Esophagus mucosa (tissue), 1 donor: ENCODE results near the gene FOXC2. TPM values are rescaled to one million over a fixed set of nuclear protein-coding genes. Genes with fewer than 3 reads are reported as not detected.

ENCODE experiments used
- ATAC-seq: fragments of 200-7000 bp; cut with Tn5 transposase; one replicate; pipeline ENCODE4 v1.9.1; 2020
- total RNA-seq: library from RNA; stranded (reverse); gene quantifications from one replicate; pipeline ENCODE4 v1.2.4, GENCODE V29; 2023
- donor health status: DM: yes; HTN: yes; CAD: no.

FOXC2 gene
- 0.28 TPM for total RNA-seq

DNA sequence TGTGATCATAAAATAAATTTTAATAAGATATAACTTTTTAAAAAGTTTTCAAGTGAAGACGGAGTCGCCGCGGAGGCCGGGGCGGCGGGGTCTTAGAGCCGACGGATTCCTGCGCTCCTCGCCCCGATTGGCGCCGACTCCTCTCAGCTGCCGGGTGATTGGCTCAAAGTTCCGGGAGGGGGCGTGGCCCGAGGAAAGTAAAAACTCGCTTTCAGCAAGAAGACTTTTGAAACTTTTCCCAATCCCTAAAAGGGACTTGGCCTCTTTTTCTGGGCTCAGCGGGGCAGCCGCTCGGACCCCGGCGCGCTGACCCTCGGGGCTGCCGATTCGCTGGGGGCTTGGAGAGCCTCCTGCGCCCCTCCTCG lies at the start of gene FOXC2:
TSS of gene FOXC2 (plus strand) at position 229 of the 365 bp plus-strand sequence. CDS start 507 bp downstream, outside the sequence.
- ATAC-seq, result no peak

DNA sequence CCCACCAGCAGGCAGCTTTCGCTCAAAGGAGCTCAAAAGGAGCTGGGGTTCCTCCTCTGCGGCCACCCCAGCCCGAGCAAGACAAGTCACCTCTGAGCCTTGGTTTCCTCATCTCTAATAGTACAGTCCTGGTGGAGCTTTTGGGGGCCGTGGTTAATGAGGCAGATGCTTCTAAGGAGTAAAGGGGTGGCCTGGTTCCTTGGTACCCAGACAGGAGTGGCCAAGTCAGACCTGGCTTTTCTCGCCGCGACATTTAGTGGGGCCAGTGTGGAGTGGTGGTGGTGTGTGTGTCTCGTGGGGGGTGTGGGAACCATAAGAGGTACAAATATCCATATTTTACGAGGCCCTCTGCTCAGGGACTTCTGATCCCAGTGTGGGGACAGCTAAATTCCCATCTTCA lies 49.6 kb upstream of the FOXC2 start:
- ATAC-seq, result no peak

DNA sequence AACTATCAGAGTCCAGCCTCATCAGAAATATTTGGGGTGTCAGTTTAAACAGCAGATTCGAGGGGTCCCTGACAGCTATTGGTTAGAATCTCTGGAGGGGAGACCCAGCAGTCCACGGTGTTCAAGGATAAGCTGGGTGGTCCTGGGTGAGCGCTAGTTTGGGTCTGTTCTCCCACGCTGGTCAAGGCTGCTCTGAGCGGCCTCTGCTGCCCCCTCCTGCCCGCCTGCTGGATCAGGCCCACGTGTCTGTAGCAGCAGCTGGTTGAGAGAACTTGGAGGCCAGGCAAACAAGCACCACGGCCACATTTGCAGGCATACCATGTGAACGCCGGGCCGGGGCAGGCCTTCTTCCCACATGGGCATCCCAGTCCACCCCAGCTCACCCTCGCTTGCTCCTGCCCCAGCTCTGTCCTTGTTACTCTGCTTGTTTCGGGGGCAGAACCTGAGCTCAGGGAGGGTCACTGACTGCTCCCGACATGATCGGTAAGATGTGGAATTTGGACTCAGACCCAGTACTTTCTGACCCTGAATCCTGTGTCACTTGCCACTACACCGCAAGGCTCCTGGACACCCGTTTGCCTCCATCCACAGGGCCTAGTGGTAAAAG lies 48.9 kb upstream of the FOXC2 start:
- ATAC-seq, result peak; percentile 68

DNA sequence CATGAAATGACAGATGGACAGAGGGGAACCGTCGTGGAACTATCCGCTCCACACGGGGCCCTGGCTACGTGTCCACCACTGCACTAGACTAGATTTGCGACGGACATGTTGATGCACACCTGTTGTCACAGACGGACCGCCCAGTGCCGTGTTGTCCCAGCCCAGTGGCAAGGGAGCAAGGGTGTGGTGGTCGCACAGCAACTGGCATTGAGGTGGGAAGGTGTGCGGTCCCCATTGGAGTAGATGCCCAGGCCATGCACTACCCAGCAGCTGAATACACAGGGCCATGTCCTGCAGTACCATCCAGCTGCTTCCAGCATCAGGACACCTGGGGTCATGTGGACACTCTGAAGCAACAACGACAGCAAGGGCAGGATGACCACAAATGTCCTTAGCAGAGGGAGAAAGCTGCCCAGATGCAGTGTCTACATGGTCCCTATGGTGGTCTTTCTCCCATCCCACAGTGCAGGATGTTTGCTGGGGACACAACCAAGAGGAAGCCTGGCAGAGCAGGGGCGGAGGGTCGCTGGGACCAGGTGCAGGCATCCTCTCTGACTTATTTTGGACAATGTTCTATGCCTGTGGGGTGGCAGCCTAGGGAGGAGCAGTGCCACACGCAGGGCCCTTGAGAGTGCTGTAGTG lies 47.5 kb upstream of the FOXC2 start:
- no peak for ATAC-seq

DNA sequence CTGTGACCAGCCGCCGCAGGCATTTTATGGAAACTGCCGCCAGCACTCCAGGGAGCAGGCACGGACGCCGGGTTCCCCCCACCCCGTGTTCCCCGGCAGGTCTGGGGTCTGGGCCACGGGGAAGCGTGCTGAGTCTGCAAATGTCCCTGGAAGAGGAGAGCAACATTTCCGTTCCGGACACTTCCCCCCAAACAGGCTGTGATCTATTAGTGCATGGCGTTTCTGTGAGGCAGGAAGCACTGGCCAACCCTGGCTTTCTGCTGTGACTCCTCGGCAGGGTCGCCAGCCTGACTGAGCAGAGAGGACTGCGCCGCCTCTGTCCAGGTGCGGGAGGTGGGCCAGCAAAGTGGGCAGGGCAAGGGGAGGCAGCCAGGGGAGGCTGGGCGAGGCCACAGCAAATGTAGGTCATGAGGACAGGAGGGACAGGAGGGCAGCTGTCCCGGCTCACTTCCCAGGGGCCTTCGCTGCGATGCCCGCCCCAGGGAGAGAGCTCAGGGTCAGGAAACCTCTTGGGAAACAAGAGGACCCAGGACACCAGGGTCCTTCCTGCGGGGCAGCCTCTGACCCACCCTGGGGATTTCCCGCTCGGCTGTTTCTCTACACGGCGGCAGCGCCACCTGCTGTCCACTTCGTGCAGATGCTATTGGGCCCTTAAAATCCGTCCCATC lies 46.8 kb upstream of the FOXC2 start:
- peak; percentile 40 for ATAC-seq

DNA sequence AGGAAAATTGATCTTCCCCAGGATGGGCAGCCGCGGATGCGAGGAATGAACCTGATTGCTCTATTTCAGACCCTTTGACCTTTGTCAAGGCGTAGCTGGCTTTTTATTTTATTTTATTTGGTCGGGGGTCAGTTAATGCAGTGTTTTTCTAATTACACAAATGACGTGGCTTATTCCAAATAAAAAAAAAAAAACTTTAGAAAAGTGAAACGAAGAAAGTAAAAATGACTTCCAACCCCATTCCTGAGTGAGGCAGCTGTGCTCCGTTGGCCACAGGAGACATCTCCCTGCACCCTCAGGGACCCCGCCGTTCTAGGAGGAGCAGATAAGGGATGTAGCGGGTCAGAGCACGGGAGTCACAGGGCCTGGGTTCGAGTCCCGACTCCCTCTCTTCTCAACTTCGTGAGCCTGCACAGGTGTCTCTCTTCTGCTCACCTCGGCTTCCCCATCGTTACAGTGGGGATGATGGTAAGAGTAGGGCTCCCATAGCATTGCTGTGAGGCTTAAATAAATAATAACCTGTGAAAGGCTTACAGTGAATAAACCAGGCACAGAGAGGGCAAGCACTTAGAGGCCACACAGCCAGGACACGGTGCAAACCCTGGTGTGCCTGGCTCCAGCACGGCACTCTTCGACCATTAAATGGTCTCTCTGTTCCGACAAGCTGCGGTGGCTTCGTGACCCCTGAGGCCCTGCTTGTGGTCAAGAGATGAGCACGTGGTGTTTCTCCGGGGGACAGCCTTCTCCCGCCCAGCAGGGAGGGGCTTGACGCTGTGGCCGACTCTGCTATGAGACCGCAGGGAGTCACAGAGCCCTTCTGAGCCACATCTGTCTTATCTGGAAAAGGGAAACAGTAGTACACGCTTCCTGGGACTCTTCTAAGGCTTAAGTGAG lies 46.1 kb upstream of the FOXC2 start:
- no peak for ATAC-seq

DNA sequence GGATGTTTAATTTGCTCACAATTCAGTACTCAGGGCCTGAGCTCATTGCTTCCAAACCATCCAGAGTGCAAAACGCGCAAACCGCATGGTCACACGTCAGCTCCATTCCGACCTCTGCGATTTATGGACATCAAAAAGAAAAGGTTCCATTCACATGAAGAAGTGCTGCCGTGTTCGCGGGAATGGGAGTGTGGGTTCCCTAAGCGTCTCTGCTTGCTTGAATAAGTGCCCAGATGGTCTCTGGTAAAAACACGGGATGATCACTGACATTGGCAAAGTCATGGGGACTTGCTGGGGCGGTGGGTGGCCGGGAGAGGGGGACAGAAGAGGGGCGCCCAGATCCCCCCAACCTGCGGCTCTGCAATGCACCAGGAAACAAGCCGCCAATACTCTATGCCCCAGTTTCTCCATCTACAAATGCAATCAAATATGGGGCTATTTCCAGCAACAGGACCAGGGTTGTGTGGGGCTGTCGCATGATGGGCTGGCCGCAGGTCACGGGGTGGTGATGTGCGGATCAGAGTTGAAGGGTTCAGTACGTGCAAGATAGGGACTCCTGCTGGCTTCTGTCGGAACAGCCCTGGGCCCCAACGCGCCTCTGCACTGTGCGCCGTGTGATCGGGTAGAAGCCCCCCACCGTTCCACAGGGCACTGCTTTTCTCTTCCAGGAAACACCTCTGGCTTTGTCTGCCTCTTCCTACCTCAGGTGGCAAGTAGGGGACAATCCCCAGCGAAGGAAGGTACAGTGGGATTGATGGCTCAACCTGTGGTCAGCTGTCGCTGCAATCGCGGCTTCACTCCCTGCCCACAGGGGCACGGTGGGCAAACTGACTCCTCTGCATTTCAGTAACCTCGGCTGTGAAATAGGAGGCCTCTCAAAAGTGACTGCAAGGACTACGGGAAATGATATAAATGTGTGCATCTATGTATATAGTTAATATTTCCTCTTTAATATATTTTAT lies 45.1 kb upstream of the FOXC2 start:
- ATAC-seq, result no peak

DNA sequence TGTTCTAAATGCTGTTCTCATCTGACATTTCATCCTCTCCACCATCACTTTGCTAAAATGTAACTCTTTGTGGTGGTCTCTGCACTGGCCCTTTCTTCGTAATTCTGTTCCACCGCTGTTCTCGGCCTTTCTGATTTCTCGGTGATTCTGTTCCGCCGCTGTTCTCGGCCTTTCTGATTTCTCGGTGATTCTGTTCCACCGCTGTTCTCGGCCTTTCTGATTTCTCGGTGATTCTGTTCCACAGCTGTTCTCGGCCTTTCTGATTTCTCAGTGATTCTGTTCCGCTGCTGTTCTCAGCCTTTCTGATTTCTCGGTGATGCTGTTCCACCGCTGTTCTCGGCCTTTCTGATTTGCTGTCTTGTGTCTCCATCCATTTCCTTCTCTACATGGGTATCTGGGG lies 44.0 kb upstream of the FOXC2 start:
- no peak for ATAC-seq

DNA sequence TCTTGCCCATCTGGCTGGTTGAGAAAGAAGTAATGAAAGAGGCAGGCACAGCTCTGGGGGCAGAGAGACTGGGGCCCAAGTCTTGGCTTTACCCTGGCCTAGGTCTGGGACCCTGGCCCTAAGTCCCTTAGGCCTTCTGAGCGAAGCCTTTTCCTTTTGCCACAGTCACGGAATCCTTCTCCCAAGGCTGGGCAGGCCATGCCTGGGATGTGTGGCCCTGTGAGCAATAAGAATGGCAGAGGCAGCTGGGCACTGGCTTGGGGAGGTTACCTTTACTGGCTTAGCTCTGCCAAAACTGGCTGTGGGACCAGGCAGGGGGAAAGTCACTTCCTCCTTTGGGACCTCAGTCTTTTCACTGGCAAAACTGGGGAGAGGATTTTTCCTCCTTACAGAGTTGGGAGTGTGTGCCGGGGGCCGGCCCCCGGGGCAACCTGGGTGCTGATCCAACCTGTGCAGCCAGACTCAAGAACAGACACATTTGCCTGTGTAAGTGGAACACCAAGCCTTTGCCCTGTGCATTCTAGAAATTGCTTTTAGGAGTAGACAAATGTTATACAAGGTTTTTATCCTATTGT lies 43.4 kb upstream of the FOXC2 start:
- no peak for ATAC-seq

DNA sequence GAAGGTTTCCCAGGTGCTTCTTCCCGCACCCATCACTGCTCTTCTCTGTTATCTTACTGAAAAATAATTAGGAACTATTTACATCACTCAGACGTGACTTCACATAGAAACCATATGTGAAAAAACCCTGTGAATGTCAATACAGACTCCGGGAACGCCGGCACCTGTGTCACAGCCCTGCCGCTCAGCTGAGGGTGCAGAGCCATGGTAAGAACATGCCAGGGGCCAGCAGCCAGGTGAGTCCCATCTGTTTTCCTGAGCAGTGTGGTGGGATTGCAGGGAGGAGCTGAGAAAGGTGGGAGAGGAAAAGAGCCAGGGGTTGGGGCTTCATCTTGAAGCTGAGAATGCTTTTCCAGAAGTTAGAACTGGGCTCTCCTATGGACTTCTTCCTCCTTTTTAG lies 42.6 kb upstream of the FOXC2 start:
- ATAC-seq, result no peak

DNA sequence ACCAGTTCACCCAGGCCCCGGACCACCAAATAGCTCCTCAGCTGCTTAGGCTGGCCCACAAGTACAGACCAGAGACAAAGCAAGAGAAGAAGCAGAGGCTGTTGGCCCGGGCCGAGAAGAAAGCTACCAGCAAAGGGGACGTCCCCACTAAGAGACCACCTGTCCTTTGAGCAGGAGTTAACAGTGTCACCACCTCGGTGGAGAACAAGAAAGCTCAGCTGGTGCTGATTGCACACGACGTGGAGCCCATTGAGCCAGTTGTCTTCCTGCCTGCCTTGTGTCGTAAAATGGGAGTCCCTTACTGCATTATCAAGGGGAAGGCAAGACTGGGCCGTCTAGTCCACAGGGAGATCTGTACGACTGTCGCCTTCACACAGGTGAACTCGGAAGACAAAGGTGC lies 40.9 kb upstream of the FOXC2 start:
- ATAC-seq, result no peak

DNA sequence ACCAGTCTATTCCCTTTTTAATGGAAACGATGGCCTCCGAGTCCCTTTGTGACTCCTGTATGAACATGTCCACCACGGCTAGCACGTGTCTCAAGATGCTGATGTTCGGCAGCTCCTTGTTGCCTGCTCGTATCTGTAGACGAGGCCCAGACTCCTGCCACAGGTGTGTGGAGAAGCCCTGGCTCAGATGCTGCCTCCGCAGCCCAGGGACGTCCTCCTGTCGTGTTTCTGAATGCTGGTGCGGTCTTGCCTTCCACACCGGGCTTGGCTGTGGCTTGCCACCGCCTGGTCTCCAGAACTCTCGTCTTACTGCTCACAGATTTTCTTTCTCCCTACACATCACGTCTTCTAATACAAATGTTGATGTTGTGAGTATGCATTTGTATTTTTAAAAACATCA lies 39.3 kb upstream of the FOXC2 start:
- no peak for ATAC-seq

DNA sequence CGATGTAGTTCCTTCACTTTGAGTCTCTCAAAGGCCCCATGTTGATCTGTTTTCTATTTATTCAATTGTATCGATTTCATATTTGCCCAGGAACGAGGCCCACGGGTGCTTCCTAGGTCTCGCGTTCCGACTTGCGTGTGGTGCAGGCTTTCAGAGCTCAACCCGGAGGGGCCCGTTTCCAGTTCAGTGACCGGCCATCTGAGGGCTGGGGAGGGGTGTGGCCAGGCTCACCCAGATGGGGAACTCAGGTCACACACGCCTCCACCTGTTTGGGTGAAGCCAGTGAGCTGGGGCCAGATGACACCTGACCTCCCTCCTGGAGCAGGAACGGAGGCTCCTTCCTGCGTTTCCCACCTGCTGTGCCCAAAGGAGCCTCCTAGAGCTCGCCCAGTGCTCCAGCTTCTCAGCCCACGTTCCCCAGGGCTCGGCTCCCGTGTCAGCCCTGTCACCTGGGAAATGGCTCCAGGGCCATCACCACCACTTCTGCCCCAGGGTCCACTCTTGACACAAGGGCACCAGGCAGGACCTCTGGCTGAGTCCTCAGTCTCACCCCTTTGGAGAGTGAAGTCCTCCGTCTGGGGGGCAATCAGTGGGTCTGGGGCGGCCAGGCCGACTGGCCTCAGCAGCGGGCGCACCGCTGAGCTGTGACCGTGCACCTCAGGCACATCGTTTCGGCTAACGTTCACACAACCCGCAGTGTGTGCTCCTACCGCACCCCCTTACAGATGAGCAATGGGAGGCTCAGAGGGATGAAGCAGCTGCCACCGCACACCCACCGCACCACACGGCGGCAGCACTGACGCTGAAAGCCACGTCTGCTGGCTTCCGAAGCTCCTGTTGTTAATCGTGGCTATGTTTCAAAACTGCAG lies 38.3 kb upstream of the FOXC2 start:
- ATAC-seq, result peak; percentile 11

DNA sequence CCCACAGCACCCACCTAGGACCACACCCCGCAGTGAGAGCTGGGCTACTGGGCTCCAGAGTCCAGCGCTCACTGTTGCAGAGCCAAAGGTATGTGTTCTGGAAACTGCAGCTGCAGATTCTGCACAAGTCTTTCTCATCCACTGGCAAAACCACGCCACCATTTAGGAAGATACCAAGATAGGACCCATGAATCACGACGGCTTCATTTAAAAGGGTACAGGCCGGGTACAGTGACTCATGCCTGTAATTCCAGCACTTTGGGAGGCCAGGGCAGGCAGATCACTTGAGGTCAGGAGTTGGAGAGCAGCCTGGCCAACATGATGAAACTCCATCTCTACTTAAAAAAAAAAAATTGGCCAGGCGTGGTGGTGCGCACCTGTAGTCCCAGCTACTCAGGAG lies 37.5 kb upstream of the FOXC2 start:
- no peak for ATAC-seq

DNA sequence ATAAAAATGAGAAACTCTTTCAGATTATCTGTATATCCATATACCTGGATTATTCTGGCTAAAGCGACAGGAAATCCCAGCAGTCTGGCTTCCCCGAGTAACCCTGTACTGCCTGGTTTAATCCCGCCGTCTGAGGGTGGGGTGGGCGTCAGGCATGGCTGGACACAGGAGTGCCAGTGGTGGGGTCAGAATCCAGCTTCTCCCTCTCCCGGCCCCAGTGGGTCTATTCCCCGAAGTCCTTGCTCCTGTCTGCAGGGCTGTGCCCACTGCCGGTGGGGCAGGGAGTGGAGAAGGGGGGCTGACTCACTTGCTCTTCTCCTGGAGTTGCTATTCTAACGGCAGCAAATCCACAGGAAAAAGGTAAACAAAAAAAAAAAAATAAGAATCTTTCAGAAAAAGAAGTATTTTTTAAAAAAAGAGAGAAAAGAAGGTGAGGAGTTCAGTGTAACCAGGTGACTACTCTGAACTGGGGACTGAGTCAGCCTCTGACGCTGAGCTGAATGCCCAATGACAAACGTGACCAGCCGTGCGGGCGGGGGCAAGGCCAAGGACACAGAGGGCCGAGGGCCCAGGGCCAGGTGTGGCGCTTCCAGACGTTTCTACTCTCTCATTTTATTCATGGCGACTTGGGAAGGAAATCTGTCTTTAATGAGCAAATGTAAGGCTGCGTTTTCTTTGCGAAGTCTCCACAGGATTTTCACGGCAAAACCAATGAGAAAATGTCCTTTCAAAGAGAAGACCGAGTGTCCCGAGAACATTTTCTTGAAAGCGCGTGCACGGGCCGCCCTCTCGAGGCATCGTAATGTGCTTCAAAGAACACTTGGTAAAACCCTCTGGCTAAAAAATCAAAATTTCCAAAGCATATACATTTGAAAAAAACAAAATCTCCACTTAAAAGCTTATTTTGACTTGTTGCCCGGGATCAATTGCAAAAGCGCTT lies 36.1 kb upstream of the FOXC2 start:
- ATAC-seq, result no peak

DNA sequence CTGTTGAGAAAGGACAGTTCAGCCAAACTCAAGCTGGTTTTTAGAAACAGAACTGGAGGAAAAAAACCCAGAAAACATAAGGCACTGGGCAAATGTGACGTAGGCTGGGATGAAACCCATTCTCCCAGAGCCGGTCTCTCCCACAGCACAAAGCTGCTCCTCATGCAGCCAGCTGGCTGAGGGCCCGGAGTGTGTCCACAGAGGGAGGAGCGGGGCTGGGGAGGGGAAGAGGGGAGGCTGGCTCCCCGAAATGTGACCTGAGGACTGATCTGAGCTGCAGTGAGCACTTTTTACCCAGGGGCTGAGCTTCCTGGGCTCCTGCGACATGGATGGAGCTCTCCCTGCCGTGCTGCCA lies 35.5 kb upstream of the FOXC2 start:
- ATAC-seq, result no peak

DNA sequence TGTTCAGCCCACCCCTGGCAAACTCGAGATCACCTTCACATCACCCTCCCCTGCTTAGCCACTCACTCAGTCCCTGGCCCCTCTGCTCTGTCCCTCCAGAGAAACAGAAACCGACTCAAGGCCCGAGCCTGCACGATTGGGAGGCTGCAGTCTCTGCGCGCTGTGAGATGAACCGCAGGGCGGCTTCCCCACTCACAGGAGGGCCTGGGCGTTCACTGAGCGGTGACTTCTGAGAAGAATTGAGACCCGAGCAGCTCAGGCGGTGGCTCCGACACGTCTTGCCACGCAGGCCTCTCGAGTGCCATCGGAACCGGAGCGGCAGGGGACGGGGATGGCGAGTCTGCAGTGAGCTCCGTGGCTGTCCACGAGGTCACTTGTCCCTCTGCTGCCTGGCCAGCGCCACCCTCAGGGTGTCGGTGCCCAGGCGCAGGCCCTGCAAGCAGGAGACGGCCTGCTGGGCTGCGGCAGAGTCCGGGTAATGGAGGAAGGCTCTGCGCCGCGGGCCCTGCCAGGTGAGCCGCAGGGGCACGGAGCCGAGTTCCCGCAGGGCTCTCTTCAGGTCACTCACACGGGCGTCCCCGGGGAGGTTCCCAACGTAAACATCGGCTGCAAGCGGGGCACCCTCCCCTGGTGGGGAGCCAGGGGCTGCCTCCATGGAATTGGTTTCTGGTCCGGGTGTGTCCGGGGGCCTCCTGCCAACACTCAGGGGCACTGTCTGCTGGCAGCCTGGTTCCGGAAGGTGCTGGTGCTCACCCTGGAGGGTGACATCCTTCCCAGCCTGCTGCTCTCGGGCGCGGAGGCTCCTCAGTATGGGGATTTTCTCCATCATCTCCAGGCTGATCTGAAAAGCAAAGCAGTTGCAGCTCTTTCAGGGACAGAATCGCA lies 34.7 kb upstream of the FOXC2 start:
- ATAC-seq, result no peak

DNA sequence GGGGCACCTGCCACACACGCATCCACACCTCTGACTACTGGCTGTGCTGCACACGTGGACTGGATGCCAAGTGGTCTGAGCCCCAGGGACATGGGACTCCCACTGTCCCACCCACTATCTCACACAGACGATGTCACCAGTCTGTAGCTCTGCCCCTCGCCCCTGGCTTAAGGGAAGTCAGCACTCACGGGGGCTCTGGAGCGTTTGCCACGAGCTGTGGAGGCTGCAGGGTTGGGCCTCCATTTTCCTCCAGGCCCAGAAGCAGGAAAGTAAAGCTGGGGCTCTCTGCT lies 34.2 kb upstream of the FOXC2 start:
- ATAC-seq, result no peak

DNA sequence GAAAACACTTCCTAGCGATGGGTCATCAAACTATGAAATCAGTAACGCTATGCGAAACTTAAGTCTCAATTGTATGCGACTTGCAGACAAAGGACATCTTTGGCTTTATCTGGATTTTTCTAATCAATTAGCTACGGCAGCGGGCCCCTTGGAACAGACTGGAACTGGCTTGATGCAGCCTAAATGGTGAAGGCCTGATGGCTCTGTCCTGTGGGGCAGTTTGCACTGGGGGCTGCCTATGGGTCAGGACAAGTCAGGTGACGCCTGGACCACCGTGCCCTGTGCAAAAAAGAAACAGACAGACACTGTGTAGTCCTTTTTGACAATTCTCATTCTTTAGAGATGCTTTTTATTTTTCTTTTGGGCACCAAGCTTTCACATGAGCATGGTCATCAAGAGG lies 33.6 kb upstream of the FOXC2 start:
- no peak for ATAC-seq
